WTC11 (cell line): ENCODE data around the gene SYT7. TPM values are rescaled to one million over a fixed set of nuclear protein-coding genes. Genes with fewer than 3 reads are reported as not detected.

Source experiments
- ATAC-seq: fragments of 200-7000 bp; cut with Tn5 transposase; 2 replicates; pipeline ENCODE4 v1.10.0; 2021; ENCODE audit warnings: mild to moderate bottlenecking, moderate library complexity
- CTCF ChIA-PET: fragments of 300-600 bp; sonication (Branson Sonifier 250); formaldehyde crosslinking; loops from one replicate; lab custom pipeline; 2021; ENCODE audit warnings: antibody characterized with exemption; lab: Charles Lee
- POLR2A ChIA-PET: fragments of 350-600 bp; sonication (Branson Sonifier 250); formaldehyde crosslinking; loops from one replicate; lab custom pipeline; 2021; ENCODE audit warnings: antibody characterized with exemption; lab: Charles Lee
- DNase-seq: peaks from one replicate; pipeline ENCODE4 v3.0.0; 2021; ENCODE audit warnings: low spot score
- H3K27ac Mint-ChIP-seq: 2 replicates; pipeline ENCODE4 v1.8.0; 2021; ENCODE audit warnings: mixed read lengths
- H3K27me3 Mint-ChIP-seq: 2 replicates; pipeline ENCODE4 v1.8.0; 2021; ENCODE audit warnings: low read depth, mild to moderate bottlenecking, moderate library complexity, mixed read lengths
- H3K36me3 Mint-ChIP-seq: 2 replicates; pipeline ENCODE4 v1.8.0; 2021; ENCODE audit warnings: mixed read lengths
- H3K4me1 Mint-ChIP-seq: 2 replicates; pipeline ENCODE4 v1.8.0; 2022; ENCODE audit warnings: mixed read lengths
- H3K4me3 Mint-ChIP-seq: 2 replicates; pipeline ENCODE4 v1.8.0; 2021; ENCODE audit warnings: mild to moderate bottlenecking, moderate library complexity, mixed read lengths
- H3K9me3 Mint-ChIP-seq: 2 replicates; pipeline ENCODE4 v1.8.0; 2021; ENCODE audit warnings: mixed read lengths
- EMX1 ChIP-seq: fragments of 250-450 bp; sonication (Bioruptor Pico); IDR thresholded peaks from 2 replicates; pipeline ENCODE4 v1.8.0; 2021; ENCODE audit warnings: mild to moderate bottlenecking
- GRHL2 ChIP-seq: fragments of 250-450 bp; sonication (Bioruptor Pico); IDR thresholded peaks from 2 replicates; pipeline ENCODE4 v1.8.0; 2022; ENCODE audit warnings: mild to moderate bottlenecking, moderate library complexity; ENCODE audit not compliant: insufficient replicate concordance, severe bottlenecking
- NFATC4 ChIP-seq: fragments of 250-450 bp; sonication (Bioruptor Pico); IDR thresholded peaks from 2 replicates; pipeline ENCODE4 v1.9.0; 2021; ENCODE audit warnings: mild to moderate bottlenecking
- PRRX2 ChIP-seq: fragments of 250-450 bp; sonication (Bioruptor Pico); IDR thresholded peaks from 2 replicates; pipeline ENCODE4 v1.8.0; 2021; ENCODE audit warnings: mild to moderate bottlenecking
- ZNF317 ChIP-seq: sonication (generic); formaldehyde crosslinking; IDR thresholded peaks from 2 replicates; pipeline ENCODE4 v1.8.1; 2023; ENCODE audit warnings: low read depth, mild to moderate bottlenecking, moderate library complexity, missing genetic modification reagents, borderline replicate concordance
- ZNF416 ChIP-seq: fragments of 250-450 bp; sonication (Bioruptor Pico); IDR thresholded peaks from 2 replicates; pipeline ENCODE4 v1.9.0; 2021; ENCODE audit warnings: mild to moderate bottlenecking, inconsistent platforms
- total RNA-seq: library from RNA; stranded (reverse); gene quantifications from 3 replicates; pipeline ENCODE4 v1.2.3, GENCODE V29; 2021
- TF ChIP-seq, protein P1 (sequence below): sonication (generic); formaldehyde crosslinking; conservative IDR thresholded peaks from 2 replicates; pipeline ENCODE4 v1.8.1; 2023; ENCODE audit warnings: mild to moderate bottlenecking, low read depth, missing genetic modification reagents, moderate library complexity
- TF ChIP-seq, protein P2 (sequence below): fragments of 250-450 bp; sonication (Bioruptor Pico); IDR thresholded peaks from 2 replicates; pipeline ENCODE4 v1.9.0; 2021; ENCODE audit warnings: mild to moderate bottlenecking
- TF ChIP-seq, protein P3 (sequence below): sonication (generic); formaldehyde crosslinking; IDR thresholded peaks from 2 replicates; pipeline ENCODE4 v1.8.1; 2023; ENCODE audit warnings: mild to moderate bottlenecking, missing genetic modification reagents, moderate library complexity
- TF ChIP-seq, protein P4 (sequence below): sonication (generic); formaldehyde crosslinking; IDR thresholded peaks from 2 replicates; pipeline ENCODE4 v1.8.0; 2022; ENCODE audit warnings: mild to moderate bottlenecking, missing genetic modification reagents
- TF ChIP-seq, protein P5 (sequence below): fragments of 250-450 bp; sonication (Bioruptor Pico); IDR thresholded peaks from 2 replicates; pipeline ENCODE4 v1.9.0; 2021; ENCODE audit warnings: mild to moderate bottlenecking, borderline replicate concordance

SYT7 gene
- total RNA-seq, 1 experiment from 2014 or later: 12.5 TPM

DNA sequence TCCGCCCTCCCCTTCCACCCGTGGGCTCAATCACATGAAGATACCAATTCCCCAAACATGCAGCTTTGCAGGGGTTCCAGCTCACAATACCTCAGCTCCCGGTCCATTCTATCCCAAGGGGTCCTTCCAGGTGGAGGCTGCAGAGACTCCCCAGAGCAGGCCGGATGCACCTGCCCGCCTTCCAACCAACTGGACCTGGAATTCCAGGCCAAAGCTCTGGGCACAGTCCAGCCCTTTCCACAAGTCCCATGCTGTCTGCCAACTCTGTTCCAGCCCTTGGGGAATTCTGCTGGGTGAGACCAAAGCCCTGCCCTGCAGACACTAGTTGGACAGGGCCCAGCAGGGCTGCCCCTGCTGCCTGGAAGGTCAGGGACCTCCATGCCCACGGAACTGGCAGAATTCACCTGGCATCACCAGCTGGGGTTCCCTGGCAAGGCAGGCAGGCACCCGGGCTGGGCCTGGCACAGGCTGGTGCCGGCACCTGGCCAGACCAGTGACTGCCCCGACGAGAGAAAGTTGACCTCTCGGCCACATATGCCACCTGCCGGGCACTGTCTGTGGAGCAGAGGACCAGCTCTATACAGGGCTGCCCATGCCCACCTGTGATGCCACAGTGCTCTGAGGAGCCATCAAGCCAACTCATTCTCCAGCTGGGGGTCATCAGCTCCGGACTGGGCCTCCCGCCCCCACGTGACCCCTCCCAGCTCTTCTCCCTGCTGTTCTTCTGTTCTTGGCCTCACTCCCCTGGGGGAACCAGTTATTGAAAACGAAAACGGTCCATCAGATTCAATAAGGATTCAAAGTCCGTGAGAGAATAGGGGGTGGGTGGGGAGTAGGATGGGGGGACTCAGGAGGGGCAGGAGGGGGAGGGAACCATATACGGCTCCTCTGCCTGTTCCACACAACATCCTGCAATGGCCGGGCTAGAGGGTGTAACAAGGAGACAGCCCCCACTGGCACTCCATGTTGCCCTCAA is 4.7 kb downstream of the SYT7 start:
- CTCF ChIA-PET: interaction anchor here (0.5 to 3.7 kb wide), 18 partner anchors 8 to 157 kb away, joined by 3 to 65 read pairs (median 4); no protein-coding TSS in a partner anchor

DNA sequence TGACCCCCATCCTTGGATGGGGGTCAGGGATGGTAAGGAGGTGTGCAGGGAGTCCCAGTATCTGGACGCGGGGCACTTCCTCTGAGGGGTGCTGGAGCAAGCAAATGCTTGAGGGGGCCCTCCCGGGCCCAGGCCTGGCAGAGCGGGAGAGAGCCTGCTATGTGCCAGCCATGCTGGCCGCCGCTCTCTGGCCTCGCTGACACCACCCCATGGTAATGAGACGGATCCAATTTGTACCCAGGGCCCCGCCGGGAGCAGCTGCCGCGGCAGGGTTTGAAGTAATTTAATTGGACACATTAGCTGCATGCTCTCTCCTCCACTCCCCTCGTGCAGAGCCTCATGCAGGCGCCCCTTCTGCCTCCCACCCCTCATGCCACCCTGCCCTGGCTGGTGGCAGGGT is 6.3 kb downstream of the SYT7 start:
- Mint-ChIP-seq H3K9me3 (no peaks in the 10 kb centered on the region), H3K27me3 (peaks cover 14% of the 10 kb centered on the region), H3K27ac (no peak overlapping the region; the same call in 1 of the 2 replicates), H3K4me1 (peaks cover 31% of the 10 kb centered on the region), H3K36me3 (no peaks in the 10 kb centered on the region), H3K4me3 (no peak overlapping the region)
- TF ChIP-seq ZNF416 (CRISPR knock-in tag) (no peak), EMX1 (CRISPR knock-in tag) (no peak)
- TF ChIP-seq, protein P1, sequence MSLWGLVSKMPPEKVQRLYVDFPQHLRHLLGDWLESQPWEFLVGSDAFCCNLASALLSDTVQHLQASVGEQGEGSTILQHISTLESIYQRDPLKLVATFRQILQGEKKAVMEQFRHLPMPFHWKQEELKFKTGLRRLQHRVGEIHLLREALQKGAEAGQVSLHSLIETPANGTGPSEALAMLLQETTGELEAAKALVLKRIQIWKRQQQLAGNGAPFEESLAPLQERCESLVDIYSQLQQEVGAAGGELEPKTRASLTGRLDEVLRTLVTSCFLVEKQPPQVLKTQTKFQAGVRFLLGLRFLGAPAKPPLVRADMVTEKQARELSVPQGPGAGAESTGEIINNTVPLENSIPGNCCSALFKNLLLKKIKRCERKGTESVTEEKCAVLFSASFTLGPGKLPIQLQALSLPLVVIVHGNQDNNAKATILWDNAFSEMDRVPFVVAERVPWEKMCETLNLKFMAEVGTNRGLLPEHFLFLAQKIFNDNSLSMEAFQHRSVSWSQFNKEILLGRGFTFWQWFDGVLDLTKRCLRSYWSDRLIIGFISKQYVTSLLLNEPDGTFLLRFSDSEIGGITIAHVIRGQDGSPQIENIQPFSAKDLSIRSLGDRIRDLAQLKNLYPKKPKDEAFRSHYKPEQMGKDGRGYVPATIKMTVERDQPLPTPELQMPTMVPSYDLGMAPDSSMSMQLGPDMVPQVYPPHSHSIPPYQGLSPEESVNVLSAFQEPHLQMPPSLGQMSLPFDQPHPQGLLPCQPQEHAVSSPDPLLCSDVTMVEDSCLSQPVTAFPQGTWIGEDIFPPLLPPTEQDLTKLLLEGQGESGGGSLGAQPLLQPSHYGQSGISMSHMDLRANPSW (CRISPR knock-in tag): no peak
- TF ChIP-seq, protein P2, sequence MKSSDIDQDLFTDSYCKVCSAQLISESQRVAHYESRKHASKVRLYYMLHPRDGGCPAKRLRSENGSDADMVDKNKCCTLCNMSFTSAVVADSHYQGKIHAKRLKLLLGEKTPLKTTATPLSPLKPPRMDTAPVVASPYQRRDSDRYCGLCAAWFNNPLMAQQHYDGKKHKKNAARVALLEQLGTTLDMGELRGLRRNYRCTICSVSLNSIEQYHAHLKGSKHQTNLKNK (CRISPR knock-in tag): no peak
- ChIA-PET POLR2A (no interaction called here), CTCF (interaction anchor here (0.6 to 2.6 kb wide), 7 partner anchors 13 to 104 kb away, joined by 3 to 11 read pairs (median 4); partner anchors contain the start of gene LRRC10B)
- ATAC-seq (no peak), DNase-seq (no peak)

More for the DNA sequence above, 4.7 kb downstream of the SYT7 start:
- POLR2A ChIA-PET: interaction anchor here (0.7 kb wide), 1 partner anchor 52 kb away, joined by 3 read pairs; no protein-coding TSS in a partner anchor
- H3K9me3 Mint-ChIP-seq: no peaks in the 10 kb centered on the region
- TF ChIP-seq, protein P3, sequence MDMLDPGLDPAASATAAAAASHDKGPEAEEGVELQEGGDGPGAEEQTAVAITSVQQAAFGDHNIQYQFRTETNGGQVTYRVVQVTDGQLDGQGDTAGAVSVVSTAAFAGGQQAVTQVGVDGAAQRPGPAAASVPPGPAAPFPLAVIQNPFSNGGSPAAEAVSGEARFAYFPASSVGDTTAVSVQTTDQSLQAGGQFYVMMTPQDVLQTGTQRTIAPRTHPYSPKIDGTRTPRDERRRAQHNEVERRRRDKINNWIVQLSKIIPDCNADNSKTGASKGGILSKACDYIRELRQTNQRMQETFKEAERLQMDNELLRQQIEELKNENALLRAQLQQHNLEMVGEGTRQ (CRISPR knock-in tag): 0 out of 2 replicates have a peak, but pooled peaks have one; percentile 34
- TF ChIP-seq NFATC4 (CRISPR knock-in tag) (no peak), GRHL2 (CRISPR knock-in tag) (no peak), PRRX2 (no peak), ZNF317 (no peak)
- TF ChIP-seq, protein P4, sequence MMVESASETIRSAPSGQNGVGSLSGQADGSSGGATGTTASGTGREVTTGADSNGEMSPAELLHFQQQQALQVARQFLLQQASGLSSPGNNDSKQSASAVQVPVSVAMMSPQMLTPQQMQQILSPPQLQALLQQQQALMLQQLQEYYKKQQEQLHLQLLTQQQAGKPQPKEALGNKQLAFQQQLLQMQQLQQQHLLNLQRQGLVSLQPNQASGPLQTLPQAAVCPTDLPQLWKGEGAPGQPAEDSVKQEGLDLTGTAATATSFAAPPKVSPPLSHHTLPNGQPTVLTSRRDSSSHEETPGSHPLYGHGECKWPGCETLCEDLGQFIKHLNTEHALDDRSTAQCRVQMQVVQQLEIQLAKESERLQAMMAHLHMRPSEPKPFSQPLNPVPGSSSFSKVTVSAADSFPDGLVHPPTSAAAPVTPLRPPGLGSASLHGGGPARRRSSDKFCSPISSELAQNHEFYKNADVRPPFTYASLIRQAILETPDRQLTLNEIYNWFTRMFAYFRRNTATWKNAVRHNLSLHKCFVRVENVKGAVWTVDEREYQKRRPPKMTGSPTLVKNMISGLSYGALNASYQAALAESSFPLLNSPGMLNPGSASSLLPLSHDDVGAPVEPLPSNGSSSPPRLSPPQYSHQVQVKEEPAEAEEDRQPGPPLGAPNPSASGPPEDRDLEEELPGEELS (CRISPR knock-in tag): no peak
- TF ChIP-seq, protein P5, sequence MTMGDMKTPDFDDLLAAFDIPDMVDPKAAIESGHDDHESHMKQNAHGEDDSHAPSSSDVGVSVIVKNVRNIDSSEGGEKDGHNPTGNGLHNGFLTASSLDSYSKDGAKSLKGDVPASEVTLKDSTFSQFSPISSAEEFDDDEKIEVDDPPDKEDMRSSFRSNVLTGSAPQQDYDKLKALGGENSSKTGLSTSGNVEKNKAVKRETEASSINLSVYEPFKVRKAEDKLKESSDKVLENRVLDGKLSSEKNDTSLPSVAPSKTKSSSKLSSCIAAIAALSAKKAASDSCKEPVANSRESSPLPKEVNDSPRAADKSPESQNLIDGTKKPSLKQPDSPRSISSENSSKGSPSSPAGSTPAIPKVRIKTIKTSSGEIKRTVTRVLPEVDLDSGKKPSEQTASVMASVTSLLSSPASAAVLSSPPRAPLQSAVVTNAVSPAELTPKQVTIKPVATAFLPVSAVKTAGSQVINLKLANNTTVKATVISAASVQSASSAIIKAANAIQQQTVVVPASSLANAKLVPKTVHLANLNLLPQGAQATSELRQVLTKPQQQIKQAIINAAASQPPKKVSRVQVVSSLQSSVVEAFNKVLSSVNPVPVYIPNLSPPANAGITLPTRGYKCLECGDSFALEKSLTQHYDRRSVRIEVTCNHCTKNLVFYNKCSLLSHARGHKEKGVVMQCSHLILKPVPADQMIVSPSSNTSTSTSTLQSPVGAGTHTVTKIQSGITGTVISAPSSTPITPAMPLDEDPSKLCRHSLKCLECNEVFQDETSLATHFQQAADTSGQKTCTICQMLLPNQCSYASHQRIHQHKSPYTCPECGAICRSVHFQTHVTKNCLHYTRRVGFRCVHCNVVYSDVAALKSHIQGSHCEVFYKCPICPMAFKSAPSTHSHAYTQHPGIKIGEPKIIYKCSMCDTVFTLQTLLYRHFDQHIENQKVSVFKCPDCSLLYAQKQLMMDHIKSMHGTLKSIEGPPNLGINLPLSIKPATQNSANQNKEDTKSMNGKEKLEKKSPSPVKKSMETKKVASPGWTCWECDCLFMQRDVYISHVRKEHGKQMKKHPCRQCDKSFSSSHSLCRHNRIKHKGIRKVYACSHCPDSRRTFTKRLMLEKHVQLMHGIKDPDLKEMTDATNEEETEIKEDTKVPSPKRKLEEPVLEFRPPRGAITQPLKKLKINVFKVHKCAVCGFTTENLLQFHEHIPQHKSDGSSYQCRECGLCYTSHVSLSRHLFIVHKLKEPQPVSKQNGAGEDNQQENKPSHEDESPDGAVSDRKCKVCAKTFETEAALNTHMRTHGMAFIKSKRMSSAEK (CRISPR knock-in tag): no peak
- TF ChIP-seq, all 79 proteins: peak for 1
- Mint-ChIP-seq H3K27ac (no peak overlapping the region), H3K36me3 (no peaks in the 10 kb centered on the region), H3K4me3 (no peak overlapping the region), H3K4me1 (peaks cover 34% of the 10 kb centered on the region), H3K27me3 (peaks cover 21% of the 10 kb centered on the region)
- ATAC-seq (no peak), DNase-seq (no peak)
